ENCODE results near the gene TMC5.
A peak's percentile ranks its signal among the peaks of the same experiment; 100 is the strongest.
"Not testable (repeated sequence)": the region's sequence is repeated elsewhere in the genome, so short reads cannot be mapped to it uniquely, and the experiment has no call there.

Gene TMC5

GRCh38 chr16:19400711-19401110 is 17.0 kb upstream of the TMC5 start:
- no peak for DNase-seq

- no peak for DNase-seq
These were observed 10.7 kb upstream of the TMC5 start for GRCh38 chr16:19406891-19407491.

- DNase-seq, result peak; percentile 74
These were observed 7.1 kb upstream of the TMC5 start for GRCh38 chr16:19410435-19411171.

- DNase-seq, result no peak
These were observed 6.4 kb upstream of the TMC5 start for GRCh38 chr16:19411298-19411697.

- not testable (repeated sequence) for DNase-seq
These were observed 5.6 kb upstream of the TMC5 start for GRCh38 chr16:19412055-19412454.

GRCh38 chr16:19415461-19415860 is 2.2 kb upstream of the TMC5 start:
- DNase-seq, result peak; percentile 72

GRCh38 chr16:19415918-19416317 is 1.8 kb upstream of the TMC5 start:
- no peak for DNase-seq

GRCh38 chr16:19418200-19418599 is 517 bp downstream of the TMC5 start:
- no peak for DNase-seq

GRCh38 chr16:19419698-19420075 is 2.0 kb downstream of the TMC5 start:
- DNase-seq, result no peak

GRCh38 chr16:19424478-19424877 is 6.8 kb downstream of the TMC5 start:
- no peak for DNase-seq

- DNase-seq, result no peak
These were observed 12.7 kb downstream of the TMC5 start for GRCh38 chr16:19430345-19430744.

GRCh38 chr16:19431636-19432340 is 14.1 kb downstream of the TMC5 start:
- peak; percentile 80 for DNase-seq

GRCh38 chr16:19432429-19432828 is 14.7 kb downstream of the TMC5 start:
- DNase-seq, result peak; percentile 99

GRCh38 chr16:19434584-19434983 is 16.9 kb downstream of the TMC5 start:
- DNase-seq, result no peak

GRCh38 chr16:19436540-19436939 is 18.9 kb downstream of the TMC5 start:
- no peak for DNase-seq

GRCh38 chr16:19437280-19437679 is 19.6 kb downstream of the TMC5 start:
- DNase-seq, result no peak

- DNase-seq, result no peak
These were observed 21.1 kb downstream of the TMC5 start for GRCh38 chr16:19438739-19439138.

GRCh38 chr16:19439483-19439882 is 21.8 kb downstream of the TMC5 start:
- no peak for DNase-seq

- no peak for DNase-seq
These were observed 26.0 kb downstream of the TMC5 start for GRCh38 chr16:19443659-19444058.

- DNase-seq, result no peak
These were observed 28.7 kb downstream of the TMC5 start for GRCh38 chr16:19446300-19446846.

- no peak for DNase-seq
These were observed 29.2 kb downstream of the TMC5 start for GRCh38 chr16:19446886-19447285.

GRCh38 chr16:19450186-19450585 is 32.5 kb downstream of the TMC5 start:
- DNase-seq, result no peak

GRCh38 chr16:19458722-19459379 is 41.2 kb downstream of the TMC5 start:
- DNase-seq, result no peak

Data from NCI-H2029 treated with DMSO at 0.1 percent for 48 hours (cell line).